Smooth muscle cell of the brain vasculature (primary cell): ENCODE measurements around the gene UGT1A8.

Experiments
- DNase-seq: peaks from one replicate; pipeline ENCODE4 v3.0.0-alpha.2; 2012; ENCODE audit warnings: low read depth, low spot score

UGT1A8 gene

DNA sequence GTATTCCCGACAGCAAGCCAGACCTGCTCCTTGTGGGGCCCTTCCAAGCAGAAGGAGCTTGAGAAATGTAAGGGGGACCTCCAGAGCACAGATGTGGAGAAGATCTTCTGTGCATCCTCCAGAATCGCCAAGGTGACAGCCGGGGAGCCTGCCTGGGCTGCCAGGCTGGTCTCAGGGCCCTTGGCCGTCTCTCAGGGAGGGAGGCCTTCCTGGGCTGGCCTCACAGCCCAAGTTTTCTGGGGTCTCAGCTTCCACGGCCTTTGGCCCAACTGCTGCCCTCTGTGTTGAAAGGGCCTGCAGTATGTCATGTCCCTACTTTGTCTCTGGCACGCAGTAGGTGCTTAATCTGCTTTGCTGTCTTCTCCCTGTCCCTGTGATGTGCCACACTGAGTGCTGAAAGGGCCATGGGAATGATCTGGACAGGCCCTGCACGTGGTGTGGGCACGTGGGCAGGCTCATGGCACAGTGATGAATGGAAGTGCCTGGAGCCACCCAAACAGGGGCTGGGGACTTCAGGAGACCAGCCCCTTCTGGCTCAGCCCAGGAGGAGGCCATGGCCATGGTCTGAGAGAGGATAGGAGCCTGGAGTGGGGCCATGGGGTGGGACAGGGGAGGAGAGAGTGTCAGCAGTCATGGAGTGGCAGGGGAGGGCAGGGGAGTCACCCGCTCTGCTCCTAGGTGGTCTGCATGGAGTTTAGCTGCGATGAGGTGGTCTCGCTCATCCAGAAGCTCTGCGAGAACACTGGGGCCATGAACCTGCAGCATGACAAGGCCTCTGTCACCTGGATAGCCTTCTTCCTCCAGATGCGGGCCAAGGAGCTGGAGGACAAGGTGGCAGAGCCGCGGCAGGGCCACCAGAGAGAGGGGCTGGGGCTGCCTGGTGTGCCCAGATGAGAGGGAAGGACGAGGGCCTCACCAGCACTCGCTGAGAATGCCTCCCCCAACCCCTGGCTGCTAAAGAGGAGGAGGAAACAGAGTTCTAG is 201.5 kb downstream of the UGT1A8 start:
- DNase-seq: no peak

DNA sequence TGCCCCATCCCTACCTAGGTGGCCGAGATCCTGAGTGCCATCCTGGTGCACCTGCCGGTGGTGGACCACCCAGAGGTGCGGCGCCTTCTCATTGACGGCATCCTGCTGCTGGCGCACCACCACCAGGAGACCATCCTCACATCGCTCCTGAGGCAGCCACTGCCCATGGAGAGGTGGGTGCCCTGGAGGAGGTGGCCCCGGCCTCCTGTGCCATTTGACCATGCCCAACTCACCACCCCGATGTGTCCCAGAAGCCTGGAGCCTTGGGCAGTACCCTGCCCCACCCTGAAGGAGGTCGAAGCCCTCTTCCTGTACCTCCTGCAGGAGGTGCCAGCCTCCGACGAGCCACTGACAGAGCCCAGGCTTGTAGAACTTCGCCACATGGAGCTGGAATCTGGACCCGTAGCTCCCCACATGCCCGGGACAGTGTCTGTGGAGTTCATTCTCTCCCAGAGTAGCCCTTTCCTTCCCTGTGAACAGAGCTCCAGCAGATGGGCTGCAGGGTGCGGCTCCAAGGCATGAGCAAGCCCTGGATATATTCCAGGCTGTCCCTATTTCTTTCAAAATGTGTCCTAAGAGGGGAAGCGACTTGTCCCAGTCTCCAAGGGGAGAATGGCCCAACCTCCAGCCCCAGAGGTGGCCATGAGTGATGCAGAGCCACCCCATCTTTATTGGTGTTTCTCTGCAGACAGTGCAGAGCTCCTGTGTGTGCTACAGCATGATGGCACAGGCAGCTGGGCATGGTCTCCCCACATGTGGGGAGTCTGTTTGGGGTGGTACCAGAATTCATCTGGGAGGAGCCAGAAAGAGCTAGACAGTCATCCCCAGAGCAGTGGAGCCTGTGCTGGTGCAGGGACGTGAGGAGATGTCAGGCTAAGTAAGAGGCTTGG is 202.7 kb downstream of the UGT1A8 start:
- no peak for DNase-seq

DNA sequence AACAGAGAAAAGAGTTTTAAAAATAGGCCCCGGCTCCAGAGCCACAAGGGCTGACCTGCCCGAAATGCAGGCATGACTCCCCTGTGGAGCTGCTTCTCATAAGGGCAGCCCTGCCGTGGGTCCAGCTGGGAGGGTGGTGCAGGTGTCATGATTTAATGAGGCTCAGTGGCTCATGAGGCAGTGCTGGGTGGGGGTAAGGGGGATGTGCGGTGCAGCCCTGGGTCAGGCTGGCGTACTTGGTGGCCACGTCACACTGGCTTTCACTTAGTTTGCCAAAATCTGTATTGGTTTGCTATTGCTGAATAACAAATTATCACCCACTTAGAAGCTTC is 203.3 kb downstream of the UGT1A8 start:
- DNase-seq: no peak

GRCh38 chr2:233821196-233821595 is 203.8 kb downstream of the UGT1A8 start:
- no peak for DNase-seq

DNA sequence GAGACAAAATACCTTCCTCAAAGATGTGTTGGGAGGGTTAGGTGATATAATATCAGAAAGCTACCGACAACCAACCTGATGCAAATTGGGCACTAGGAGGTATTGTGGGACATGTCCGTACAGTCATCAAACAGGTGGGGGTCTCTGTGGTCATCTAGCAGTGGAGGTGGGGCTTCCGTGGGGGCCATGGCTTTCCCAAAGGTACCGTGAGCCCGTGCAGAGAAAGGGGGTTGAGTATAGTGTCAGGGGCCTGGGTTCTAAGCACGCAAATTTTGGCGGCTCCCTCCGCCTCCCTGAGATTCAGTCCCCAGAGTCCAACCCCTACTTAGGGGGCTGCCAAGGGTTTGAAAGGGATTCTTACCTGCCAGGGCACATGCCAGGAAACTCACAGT is 204.3 kb downstream of the UGT1A8 start:
- no peak for DNase-seq

- DNase-seq: no peak
These were observed 204.8 kb downstream of the UGT1A8 start for GRCh38 chr2:233822101-233822771.
